SK-N-SH (cell line): ENCODE measurements around the gene CLSTN2. TPM values are rescaled to one million over a fixed set of nuclear protein-coding genes. Genes with fewer than 3 reads are reported as not detected.

Source experiments
- CTCF ChIA-PET: fragments of 300-600, 350-600 bp; formaldehyde crosslinking; extraction: SDS; loops from one replicate; lab custom pipeline; 2021; lab: Yijun Ruan, JAX
- POLR2A ChIA-PET: fragments of 350-600 bp; sonication (Branson Sonifier 250); formaldehyde crosslinking; extraction: SDS; loops from one replicate; lab custom pipeline; 2020; ENCODE audit warnings: antibody characterized with exemption, inconsistent platforms; lab: Yijun Ruan, JAX
- DNase-seq: peaks from one replicate; pipeline ENCODE4 v3.0.0; 2012
- H2AFZ ChIP-seq: fragments of 200-600 bp; sonication (generic); 2 replicates; pipeline ENCODE4 v1.8.1; 2016; ENCODE audit warnings: antibody characterized with exemption, mild to moderate bottlenecking, low read depth
- H3F3A ChIP-seq: fragments of 200-600 bp; sonication (generic); replicated peaks from 2 replicates; pipeline ENCODE3; 2016; ENCODE audit warnings: antibody characterized with exemption, mild to moderate bottlenecking; ENCODE audit not compliant: insufficient read depth
- H3K27ac ChIP-seq, 2 experiments: fragments of 200-500 bp in 1 of 2; fragments of 200-600 bp in 1 of 2; sonication (Bioruptor generic) in 1 of 2; sonication (generic), shearing (Covaris generic) in 1 of 2; 2 replicates each; pipeline versions ENCODE4 v1.5.1 to v1.6.1; 2014 to 2016; ENCODE audit warnings: low read depth in 2 of 2, inconsistent platforms in 1 of 2, low read length in 1 of 2, mild to moderate bottlenecking in 1 of 2, mixed read lengths in 1 of 2
- H3K27me3 ChIP-seq: fragments of 200-600 bp; sonication (generic), shearing (Covaris generic); 2 replicates; pipeline ENCODE4 v1.6.1; 2016; ENCODE audit warnings: mixed run types; ENCODE audit not compliant: insufficient read depth
- H3K36me3 ChIP-seq, 2 experiments: fragments of 200-500 bp in 1 of 2; fragments of 200-600 bp in 1 of 2; sonication (Bioruptor generic) in 1 of 2; sonication (generic) in 1 of 2; replicated peaks in 1 of 2; 2 replicates each; pipeline versions ENCODE3 to v1.5.1; 2014 to 2016; ENCODE audit warnings: low read length in 1 of 2, mild to moderate bottlenecking in 1 of 2; ENCODE audit not compliant: insufficient read depth in 2 of 2, control insufficient read depth in 1 of 2
- H3K4me1 ChIP-seq, 2 experiments: fragments of 200-500 bp in 1 of 2; fragments of 200-600 bp in 1 of 2; sonication (Bioruptor generic) in 1 of 2; sonication (generic), shearing (Covaris generic) in 1 of 2; 2 replicates each; pipeline versions ENCODE4 v1.5.1 to v1.6.1; 2014 to 2016; ENCODE audit warnings: low read depth in 1 of 2, low read length in 1 of 2, mixed run types in 1 of 2; ENCODE audit not compliant: insufficient read depth in 2 of 2, control insufficient read depth in 1 of 2
- H3K4me2 ChIP-seq: fragments of 200-600 bp; sonication (generic), shearing (Covaris generic); 2 replicates; pipeline ENCODE4 v1.6.1; 2017; ENCODE audit warnings: mixed run types
- H3K4me3 ChIP-seq, 2 experiments: fragments of 200-500 bp in 1 of 2; fragments of 200-600 bp in 1 of 2; sonication (Bioruptor generic) in 1 of 2; sonication (generic), shearing (Covaris generic) in 1 of 2; 2 replicates each; pipeline versions ENCODE4 v1.5.1 to v1.8.1; 2014 to 2016; ENCODE audit warnings: low read depth in 2 of 2, inconsistent platforms in 1 of 2, low read length in 1 of 2, mild to moderate bottlenecking in 1 of 2, mixed read lengths in 1 of 2, moderate library complexity in 1 of 2
- H3K79me2 ChIP-seq: fragments of 200-600 bp; sonication (generic); 2 replicates; pipeline ENCODE4 v1.8.1; 2017; ENCODE audit warnings: mild to moderate bottlenecking; ENCODE audit not compliant: insufficient read depth
- H3K9ac ChIP-seq: fragments of 200-600 bp; sonication (generic); 2 replicates; pipeline ENCODE4 v1.6.1; 2017; ENCODE audit warnings: mixed run types
- H3K9me2 ChIP-seq: fragments of 200-600 bp; sonication (generic); 2 replicates; pipeline ENCODE4 v1.6.1; 2017; ENCODE audit warnings: mixed run types
- H3K9me3 ChIP-seq: fragments of 200-600 bp; sonication (generic); 2 replicates; pipeline ENCODE4 v1.6.1; 2017; ENCODE audit warnings: mixed run types, mild to moderate bottlenecking, moderate library complexity
- H4K20me1 ChIP-seq: fragments of 200-600 bp; sonication (generic); 2 replicates; pipeline ENCODE4 v1.6.1; 2017; ENCODE audit warnings: mild to moderate bottlenecking, mixed run types; ENCODE audit not compliant: insufficient read depth
- EZH2phosphoT487 ChIP-seq: fragments of 200-600 bp; sonication (generic); IDR thresholded peaks from 2 replicates; pipeline ENCODE4 v1.6.1; 2017; ENCODE audit warnings: low read depth, mixed run types, mild to moderate bottlenecking, antibody characterized with exemption, moderate library complexity, borderline replicate concordance
- FOXJ3 ChIP-seq: sonication (generic); formaldehyde crosslinking; IDR thresholded peaks from 2 replicates; pipeline ENCODE4 v1.5.1; 2020; ENCODE audit warnings: mild to moderate bottlenecking, missing genetic modification reagents
- FOXM1 ChIP-seq: IDR thresholded peaks from 2 replicates; pipeline ENCODE4 v1.4.0; 2012; ENCODE audit warnings: low read depth, mild to moderate bottlenecking
- GABPA ChIP-seq: IDR thresholded peaks from 2 replicates; pipeline ENCODE4 v1.4.0; 2012; ENCODE audit warnings: low read depth, mild to moderate bottlenecking
- GATA2 ChIP-seq: sonication (generic); formaldehyde crosslinking; IDR thresholded peaks from 2 replicates; pipeline ENCODE4 v1.5.0; 2020; ENCODE audit warnings: mild to moderate bottlenecking, missing genetic modification reagents
- IRF3 ChIP-seq: fragments of 150-350 bp; IDR thresholded peaks from 2 replicates; pipeline ENCODE4 v1.6.1; 2016; ENCODE audit warnings: mild to moderate bottlenecking, low read depth, low read length
- MEF2A ChIP-seq: IDR thresholded peaks from 2 replicates; pipeline ENCODE4 v1.4.0; 2012; ENCODE audit warnings: low read depth, borderline replicate concordance
- RAD21 ChIP-seq: IDR thresholded peaks from 2 replicates; pipeline ENCODE4 v1.6.1; 2012; ENCODE audit warnings: mild to moderate bottlenecking, low read length
- RCOR1 ChIP-seq: fragments of 150-350 bp; IDR thresholded peaks from 2 replicates; pipeline ENCODE4 v1.6.1; 2017; ENCODE audit warnings: antibody characterized with exemption, low read length
- RFX5 ChIP-seq: IDR thresholded peaks from 2 replicates; pipeline ENCODE4 v1.6.1; 2012; ENCODE audit warnings: mild to moderate bottlenecking, improper control_type of control experiment, low read length
- SIN3A ChIP-seq: IDR thresholded peaks from 2 replicates; pipeline ENCODE4 v1.6.1; 2012; ENCODE audit warnings: low read depth, mild to moderate bottlenecking, low read length, moderate library complexity, borderline replicate concordance
- USF1 ChIP-seq: IDR thresholded peaks from 2 replicates; pipeline ENCODE4 v1.4.0; 2012; ENCODE audit warnings: low read depth, borderline replicate concordance
- YY1 ChIP-seq: IDR thresholded peaks from 2 replicates; pipeline ENCODE4 v1.4.0; 2012; ENCODE audit warnings: low read depth, mild to moderate bottlenecking
- ZBTB33 ChIP-seq: IDR thresholded peaks from 2 replicates; pipeline ENCODE4 v1.4.0; 2012; ENCODE audit warnings: low read depth, borderline replicate concordance
- WGBS: methylation state at CpG from one replicate; pipeline ENCODE4 v1.1.6; 2017; ENCODE audit warnings: low lambda C conversion rate; 5-methylcytosine and 5-hydroxymethylcytosine counted together
- polyA plus RNA-seq, 3 experiments: library from polyadenylated mRNA; depleted of rRNA; stranded (reverse); fragments of >200 nt; gene quantifications; 2 replicates each; pipeline ENCODE4 v1.2.3, GENCODE V29; 2012

CLSTN2 gene
- polyA plus RNA-seq, 1 of the 3 experiments (the other 2 are of a cell fraction), result 0.02 TPM

- ChIA-PET POLR2A (no interaction called here), CTCF (interaction anchor here (0.9 to 1.3 kb wide), 4 partner anchors 11 to 151 kb away, joined by 3 to 5 read pairs (median 4); no protein-coding TSS in a partner anchor)
- TF ChIP-seq RAD21 (no peak), MEF2A (no peak), USF1 (no peak), GATA2 (no peak), ZBTB33 (no peak), SIN3A (no peak), YY1 (no peak), FOXJ3 (CRISPR knock-in tag) (no peak), FOXM1 (no peak), EZH2phosphoT487 (no peak), RCOR1 (no peak), GABPA (no peak), IRF3 (no peak), RFX5 (no peak)
- TF ChIP-seq, all 33 proteins: peak for 0
- Histone ChIP-seq H3K9me2 (no peaks in the 10 kb centered on the region), H3K9ac (no peak overlapping the region), H3F3A (no peaks in the 10 kb centered on the region), H3K27ac (peak overlapping the region in 1 of 2 experiments; percentile 89; a peak in 1 of 4 replicates), H3K4me2 (no peak overlapping the region), H3K4me3 (no peak overlapping the region), H4K20me1 (no peaks in the 10 kb centered on the region), H3K27me3 (no peaks in the 10 kb centered on the region), H2AFZ (no peak overlapping the region), H3K4me1 (peaks cover 0 to 10% of the 10 kb centered on the region in 2 experiments; a peak in 2 of 4 replicates), H3K9me3 (no peaks in the 10 kb centered on the region), H3K36me3 (no peaks in the 10 kb centered on the region), H3K79me2 (no peaks in the 10 kb centered on the region)
- 28% methylated on average over 2 of the region's 2 CpGs for WGBS
- DNase-seq, result peak; percentile 33
Observed at GRCh38 chr3:140088513-140088912, 153.5 kb downstream of the CLSTN2 start.
